Measurements from ENCODE around the gene SLC22A7. TPM values are rescaled to one million over a fixed set of nuclear protein-coding genes. Genes with fewer than 3 reads are reported as not detected.

SLC22A7 gene
- total RNA-seq, 1 experiment from 2014 or later: not detected

DNA sequence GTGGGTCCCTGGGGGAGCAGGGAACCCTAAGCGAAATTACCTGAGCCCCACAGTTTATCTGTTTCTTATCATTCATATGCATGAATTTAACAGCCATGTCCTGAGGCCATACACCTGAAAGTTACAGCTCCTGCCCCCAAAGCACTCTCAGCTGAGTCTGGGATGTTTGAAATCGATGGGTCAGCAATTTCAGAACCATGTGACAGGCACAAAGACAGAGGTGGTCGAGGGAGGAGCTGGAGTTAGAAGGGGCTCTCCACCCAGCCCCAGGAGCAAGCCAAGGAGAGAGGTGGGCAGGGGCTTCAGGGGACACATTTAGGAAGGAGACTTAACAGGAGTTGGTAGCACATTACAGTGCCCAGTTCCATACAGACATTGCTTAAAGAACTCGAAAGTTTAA is 39.9 kb upstream of the SLC22A7 start:
- TF ChIP-seq, protein P1, sequence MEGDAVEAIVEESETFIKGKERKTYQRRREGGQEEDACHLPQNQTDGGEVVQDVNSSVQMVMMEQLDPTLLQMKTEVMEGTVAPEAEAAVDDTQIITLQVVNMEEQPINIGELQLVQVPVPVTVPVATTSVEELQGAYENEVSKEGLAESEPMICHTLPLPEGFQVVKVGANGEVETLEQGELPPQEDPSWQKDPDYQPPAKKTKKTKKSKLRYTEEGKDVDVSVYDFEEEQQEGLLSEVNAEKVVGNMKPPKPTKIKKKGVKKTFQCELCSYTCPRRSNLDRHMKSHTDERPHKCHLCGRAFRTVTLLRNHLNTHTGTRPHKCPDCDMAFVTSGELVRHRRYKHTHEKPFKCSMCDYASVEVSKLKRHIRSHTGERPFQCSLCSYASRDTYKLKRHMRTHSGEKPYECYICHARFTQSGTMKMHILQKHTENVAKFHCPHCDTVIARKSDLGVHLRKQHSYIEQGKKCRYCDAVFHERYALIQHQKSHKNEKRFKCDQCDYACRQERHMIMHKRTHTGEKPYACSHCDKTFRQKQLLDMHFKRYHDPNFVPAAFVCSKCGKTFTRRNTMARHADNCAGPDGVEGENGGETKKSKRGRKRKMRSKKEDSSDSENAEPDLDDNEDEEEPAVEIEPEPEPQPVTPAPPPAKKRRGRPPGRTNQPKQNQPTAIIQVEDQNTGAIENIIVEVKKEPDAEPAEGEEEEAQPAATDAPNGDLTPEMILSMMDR (conservative IDR thresholded peaks at IDR 0.05): no peak
- no peak for TF ChIP-seq EZH2 (IDR thresholded peaks at IDR 0.05; ENCODE audit: low read depth)
- H3K79me2 ChIP-seq (ENCODE audit: low read depth): no peaks in the 10 kb centered on the region
- H3K9me3 ChIP-seq (ENCODE audit: insufficient read depth, low read depth): no peaks in the 10 kb centered on the region
- no peaks in the 10 kb centered on the region for H3K9me2 ChIP-seq (ENCODE audit: insufficient read depth)
- H3K27ac ChIP-seq: no peak overlapping the region
- H3K4me3 ChIP-seq: no peak overlapping the region
- H3K4me1 ChIP-seq (replicated peaks; ENCODE audit: insufficient read depth): no peaks in the 10 kb centered on the region
- POLR2A ChIA-PET (ENCODE audit: unreplicated experiment): no interaction called here
- intact Hi-C loops (cut with micrococcal nuclease; ENCODE audit: unreplicated experiment): no loop called here
- CTCF ChIA-PET: no interaction called here
- no peak overlapping the region for H2AFZ ChIP-seq
- H3K36me3 ChIP-seq (ENCODE audit: low read depth): no peaks in the 10 kb centered on the region
- no peaks in the 10 kb centered on the region for H4K20me1 ChIP-seq (ENCODE audit: insufficient read depth)
- BruUV-seq (replicated peaks): no TSS peak
- no peaks in the 10 kb centered on the region for H3F3A ChIP-seq (ENCODE audit: insufficient read depth, low read depth)
- no peaks in the 10 kb centered on the region for H3K27me3 ChIP-seq (ENCODE audit: insufficient read depth, low read depth)
- no peak for DNase-seq
- H3K4me2 ChIP-seq: no peak overlapping the region

DNA sequence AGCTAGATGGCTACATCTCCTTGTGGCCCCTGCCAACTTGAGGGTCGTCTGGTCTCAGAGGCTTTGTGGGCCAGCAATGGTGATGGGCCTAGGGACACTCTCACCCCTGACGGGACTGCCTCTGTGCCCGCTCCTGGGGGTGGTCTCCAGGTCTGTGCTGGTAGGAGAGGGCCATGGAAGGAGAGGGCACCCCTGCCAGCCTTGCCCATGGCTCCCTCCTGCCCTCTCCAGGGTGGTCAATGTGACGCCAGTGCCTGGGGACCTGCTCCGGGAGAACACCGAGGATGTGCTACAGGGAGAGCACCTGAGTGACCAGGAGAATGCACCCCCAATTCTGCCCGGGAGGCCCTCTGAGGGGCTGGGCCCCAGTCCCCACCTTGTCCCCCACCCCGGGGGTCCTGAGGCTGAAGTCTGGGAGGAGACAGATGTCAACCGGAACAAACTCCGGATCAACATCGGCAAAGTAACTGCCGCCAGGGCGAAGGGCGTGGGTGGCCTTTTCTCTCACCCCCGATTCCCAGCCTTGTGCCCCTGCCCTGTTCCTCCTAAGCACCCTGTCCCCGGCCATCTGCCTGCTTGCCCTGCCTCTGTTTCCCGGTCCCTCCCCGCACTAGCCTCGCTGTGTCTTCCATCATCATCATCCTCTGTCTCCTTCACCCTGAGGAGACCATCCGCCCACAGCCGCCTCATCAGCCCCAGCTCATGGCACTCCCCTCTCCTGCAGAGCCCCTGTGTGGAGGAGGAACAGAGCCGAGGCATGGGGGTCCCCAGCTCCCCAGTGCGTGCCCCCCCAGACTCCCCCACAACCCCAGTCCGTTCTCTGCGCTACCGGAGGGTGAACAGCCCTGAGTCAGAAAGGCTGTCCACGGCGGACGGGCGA is 39.0 kb upstream of the SLC22A7 start:
- H3K9me2 ChIP-seq (ENCODE audit: insufficient read depth): no peaks in the 10 kb centered on the region
- H4K20me1 ChIP-seq (ENCODE audit: insufficient read depth): no peaks in the 10 kb centered on the region
- no peaks in the 10 kb centered on the region for H3K27me3 ChIP-seq (ENCODE audit: insufficient read depth, low read depth)
- no peaks in the 10 kb centered on the region for H3K9me3 ChIP-seq (ENCODE audit: insufficient read depth, low read depth)
- POLR2A ChIA-PET (ENCODE audit: unreplicated experiment): no interaction called here
- no peak overlapping the region for H3K27ac ChIP-seq
- no peak for DNase-seq
- H3F3A ChIP-seq (ENCODE audit: insufficient read depth, low read depth): no peaks in the 10 kb centered on the region
- H2AFZ ChIP-seq: no peak overlapping the region
- no peak overlapping the region for H3K4me3 ChIP-seq
- intact Hi-C loops (cut with micrococcal nuclease; ENCODE audit: unreplicated experiment): no loop called here
- CTCF ChIA-PET: no interaction called here
- no peaks in the 10 kb centered on the region for H3K36me3 ChIP-seq (ENCODE audit: low read depth)
- no peaks in the 10 kb centered on the region for H3K4me1 ChIP-seq (replicated peaks; ENCODE audit: insufficient read depth)
- TF ChIP-seq EZH2 (IDR thresholded peaks at IDR 0.05; ENCODE audit: low read depth): no peak
- TF ChIP-seq, protein P1 (conservative IDR thresholded peaks at IDR 0.05): no peak
- H3K4me2 ChIP-seq: no peak overlapping the region
- no peaks in the 10 kb centered on the region for H3K79me2 ChIP-seq (ENCODE audit: low read depth)
- BruUV-seq (replicated peaks): no TSS peak

DNA sequence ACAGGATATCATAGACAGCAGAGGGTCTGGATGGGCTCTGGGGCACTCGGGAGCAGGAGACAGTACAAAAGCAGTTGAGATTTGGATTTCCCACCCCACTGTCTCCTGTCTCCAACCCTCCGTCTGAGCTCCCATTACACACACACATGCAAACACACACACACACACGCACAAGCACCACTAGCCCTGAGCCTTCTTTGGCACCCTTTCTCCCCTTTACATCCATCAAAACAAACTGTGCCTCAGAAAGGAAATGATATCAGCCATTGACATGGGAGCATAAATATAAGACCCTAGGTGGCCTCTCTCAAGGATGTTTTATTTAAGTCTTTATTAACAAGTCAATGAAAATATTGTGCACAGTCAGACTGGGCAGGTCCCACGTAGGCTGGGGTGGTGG is 37.3 kb upstream of the SLC22A7 start:
- ChIA-PET POLR2A (ENCODE audit: unreplicated experiment) (no interaction called here), CTCF (no interaction called here)
- Histone ChIP-seq H3K79me2 (ENCODE audit: low read depth) (no peaks in the 10 kb centered on the region), H4K20me1 (ENCODE audit: insufficient read depth) (no peaks in the 10 kb centered on the region), H2AFZ (no peak overlapping the region), H3K9me3 (ENCODE audit: insufficient read depth, low read depth) (no peaks in the 10 kb centered on the region), H3K9me2 (ENCODE audit: insufficient read depth) (no peaks in the 10 kb centered on the region), H3K27me3 (ENCODE audit: insufficient read depth, low read depth) (no peaks in the 10 kb centered on the region), H3K4me3 (no peak overlapping the region), H3F3A (ENCODE audit: insufficient read depth, low read depth) (no peaks in the 10 kb centered on the region), H3K36me3 (ENCODE audit: low read depth) (no peaks in the 10 kb centered on the region), H3K27ac (no peak overlapping the region), H3K4me2 (no peak overlapping the region), H3K4me1 (replicated peaks; ENCODE audit: insufficient read depth) (no peaks in the 10 kb centered on the region)
- BruUV-seq (replicated peaks): no TSS peak
- DNase-seq: no peak
- no peak for TF ChIP-seq EZH2 (IDR thresholded peaks at IDR 0.05; ENCODE audit: low read depth)
- TF ChIP-seq, protein P1 (conservative IDR thresholded peaks at IDR 0.05): no peak
- intact Hi-C loops (cut with micrococcal nuclease; ENCODE audit: unreplicated experiment): no loop called here

Measured in PC-9 (cell line).